Suppressor macrophage (primary cell): ENCODE measurements around the gene TMEM245.
"Not testable (repeated sequence)": the region's sequence is repeated elsewhere in the genome, so short reads cannot be mapped to it uniquely, and the experiment has no call there.

Source experiments
- DNase-seq, 4 experiments: peaks; one replicate each; pipeline ENCODE4 v3.0.0-alpha.2; 2020 to 2022

The TMEM245 gene

DNA sequence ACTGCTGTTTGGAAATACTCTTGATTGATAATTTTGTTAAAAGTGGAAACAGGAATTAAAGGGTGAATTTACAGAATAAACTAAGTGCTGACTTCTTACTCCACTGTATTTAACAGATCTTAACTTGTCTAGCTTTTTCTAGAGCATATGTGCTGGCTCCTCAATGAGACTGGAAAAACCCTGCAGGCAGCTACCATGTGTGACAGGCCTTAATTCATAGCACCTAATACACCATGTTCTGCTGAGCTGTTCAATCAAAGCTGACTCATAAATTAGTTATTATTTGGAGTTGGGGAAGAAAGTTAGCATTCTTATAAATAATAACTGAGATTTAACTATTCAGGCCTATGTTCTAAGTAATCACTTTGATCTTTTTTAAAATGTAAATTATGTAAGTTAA is 135.9 kb downstream of the TMEM245 start:
- no peak for DNase-seq

DNA sequence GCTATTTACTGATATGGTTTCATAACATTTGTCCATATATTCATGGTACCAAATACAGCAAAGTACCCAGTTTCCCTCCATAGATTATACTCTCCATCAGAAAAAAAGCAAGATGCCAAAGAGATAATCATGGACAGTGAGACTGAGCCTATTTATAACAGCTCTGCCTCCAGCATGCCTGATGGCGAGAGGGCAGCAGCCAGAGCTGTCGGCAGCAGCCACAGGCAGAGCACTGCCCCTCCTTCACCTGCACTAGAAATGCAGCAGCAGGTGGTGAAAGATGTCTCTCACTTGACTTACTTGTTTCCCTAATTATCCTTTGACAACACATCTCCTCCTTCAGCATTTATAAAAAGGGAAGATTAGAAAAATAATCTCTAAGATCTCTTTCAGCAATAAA is 138.9 kb downstream of the TMEM245 start:
- DNase-seq = no peak

DNA sequence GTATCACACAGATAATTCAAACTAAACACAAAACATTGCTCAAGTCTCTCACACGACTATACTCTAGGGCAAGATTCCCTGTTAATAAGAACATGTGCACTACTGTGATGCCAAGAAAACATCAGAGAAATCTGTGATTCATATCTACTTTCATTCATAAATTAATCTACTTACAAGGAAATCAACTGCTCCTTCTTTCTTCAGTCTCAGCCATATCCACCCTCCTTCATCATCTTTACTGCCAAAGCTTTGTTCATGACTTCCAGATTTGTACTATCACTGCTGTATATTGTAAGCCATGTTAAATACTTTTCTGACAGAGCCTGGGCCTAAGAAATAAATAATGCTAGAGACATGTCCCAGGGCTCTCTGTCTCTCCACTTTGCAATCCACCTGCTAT is 141.5 kb downstream of the TMEM245 start:
- DNase-seq = no peak

DNA sequence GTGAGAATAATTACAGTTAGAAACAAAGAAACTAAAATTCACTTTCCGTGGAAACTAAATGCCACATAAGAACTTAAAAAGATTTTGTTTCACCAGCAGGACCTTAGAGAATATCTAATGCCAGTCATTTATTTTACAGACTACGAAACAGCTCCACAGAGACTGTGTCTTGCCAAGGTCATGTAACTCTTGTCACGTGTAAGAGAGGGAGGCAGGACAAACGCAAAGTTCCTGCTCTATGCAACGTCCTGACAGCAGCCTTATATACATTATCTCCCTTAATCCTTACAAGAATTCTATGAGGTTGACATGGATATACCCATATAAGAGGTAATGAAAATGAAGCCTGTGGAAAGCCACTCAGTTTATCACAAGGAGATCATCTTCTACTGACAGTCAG is 145.9 kb downstream of the TMEM245 start:
- no peak for DNase-seq

DNA sequence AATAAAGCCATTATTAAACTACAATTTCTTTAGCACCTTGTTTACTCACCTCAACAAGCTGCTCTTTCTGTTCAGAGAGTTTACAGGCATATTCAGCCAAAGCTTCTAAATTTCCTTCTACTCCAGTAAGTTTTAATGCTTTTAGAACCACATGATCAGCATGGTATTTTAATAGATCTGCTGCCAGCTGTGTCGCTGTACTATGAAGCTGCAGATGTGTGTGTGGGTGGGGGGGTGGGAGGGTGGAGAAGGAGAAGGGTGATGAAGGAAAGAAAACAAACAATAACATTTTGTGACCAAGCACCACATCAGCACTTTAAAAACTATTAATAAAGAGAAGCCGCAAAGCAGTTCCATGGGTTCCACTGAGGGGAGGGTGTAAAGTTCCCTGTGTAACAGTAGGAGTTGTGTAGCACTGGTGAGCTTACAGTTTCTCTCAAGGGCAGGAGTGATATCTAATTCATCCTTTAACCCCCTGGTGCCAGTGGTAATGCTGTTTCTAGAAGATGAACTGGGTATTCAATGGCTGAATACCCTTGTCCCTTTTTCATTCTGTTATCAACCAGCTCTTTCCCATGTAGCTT is 147.0 kb downstream of the TMEM245 start:
- DNase-seq = no peak

DNA sequence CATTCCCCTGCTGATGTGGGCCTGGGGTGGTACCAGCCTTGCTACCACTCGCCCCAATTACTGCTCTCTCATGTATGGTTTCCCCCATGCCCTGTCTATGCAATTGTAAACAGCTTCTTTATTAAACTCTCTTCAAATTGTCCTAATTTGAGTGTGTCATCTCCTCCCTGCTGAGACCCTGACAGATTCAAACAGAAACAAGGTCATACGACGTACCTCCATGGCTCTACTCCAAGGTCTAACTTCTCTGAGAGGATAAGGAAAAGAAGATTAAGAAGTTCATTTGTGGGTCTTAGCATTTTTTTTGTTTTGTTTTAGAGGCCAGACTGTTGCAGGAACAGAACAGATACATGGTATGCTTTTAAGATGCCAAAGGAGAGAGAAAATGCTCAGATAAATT is 147.6 kb downstream of the TMEM245 start:
- DNase-seq = no peak

DNA sequence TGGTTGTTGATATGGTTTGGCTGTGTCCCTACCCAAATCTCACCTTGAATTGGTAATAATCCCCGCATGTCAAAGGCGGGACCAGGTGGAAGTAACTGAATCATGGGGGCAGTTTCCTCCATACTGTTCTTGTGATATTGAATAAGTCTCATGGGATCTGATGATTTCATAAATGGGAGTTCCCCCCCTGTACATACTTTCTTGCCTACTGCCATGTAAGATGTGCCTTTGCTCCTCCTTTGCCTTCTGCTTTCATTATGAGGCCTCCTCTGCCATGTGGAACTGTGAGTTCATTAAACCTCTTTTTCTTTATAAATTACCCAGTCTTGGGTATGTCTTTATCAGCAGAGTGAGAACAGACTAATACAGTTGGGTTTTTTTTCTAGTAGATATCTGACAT is 148.4 kb downstream of the TMEM245 start:
- DNase-seq = not testable (repeated sequence)

DNA sequence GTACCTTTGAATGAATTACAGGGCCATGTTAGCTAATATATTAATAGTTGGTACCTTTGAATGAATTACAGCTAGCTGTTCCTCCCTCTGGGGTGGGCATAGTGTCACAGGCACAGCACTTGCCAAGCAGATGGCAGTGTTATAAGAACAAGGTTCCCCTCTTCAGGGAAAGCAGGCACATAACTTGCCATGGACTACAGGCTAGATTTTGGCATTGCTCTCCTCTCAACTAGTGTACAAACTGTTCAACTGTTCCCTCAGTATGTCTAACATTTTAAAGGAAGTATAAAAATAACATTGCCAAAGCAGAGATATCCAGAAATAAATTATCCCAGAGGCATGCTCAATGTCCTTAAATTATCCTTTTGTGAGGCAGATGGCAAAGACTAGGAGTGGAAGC is 151.8 kb downstream of the TMEM245 start:
- no peak for DNase-seq
